IMR-90 (cell line): Measurements from ENCODE around the gene NKAIN2. TPM values are rescaled to one million over a fixed set of nuclear protein-coding genes. Genes with fewer than 3 reads are reported as not detected.

Experiments used
- ATAC-seq: fragments of 200-7000 bp; cut with Tn5 transposase; 2 replicates; pipeline ENCODE4 v1.9.1; 2020; ENCODE audit warnings: low read depth, mild to moderate bottlenecking, moderate library complexity
- BruUV-seq: library from RNA; stranded (reverse); fragments of 400-500 nt; replicated peaks from 2 replicates; lab custom pipeline; 2021; lab: Mats Ljungman, UMichigan
- CTCF ChIA-PET: fragments of 300-600 bp; formaldehyde crosslinking; extraction: SDS; loops from one replicate; lab custom pipeline; 2021; ENCODE audit warnings: antibody characterized with exemption; lab: Yijun Ruan, JAX
- POLR2A ChIA-PET: fragments of 300-600 bp; sonication (Branson Sonifier 250); formaldehyde crosslinking; loops from one replicate; lab custom pipeline; 2022; ENCODE audit warnings: antibody characterized with exemption; ENCODE audit not compliant: unreplicated experiment; lab: Charles Lee
- DNase-seq: peaks from one replicate; pipeline ENCODE4 v3.0.0; 2013
- H2AFZ ChIP-seq: replicated peaks from 2 replicates; pipeline ENCODE3; 2013; ENCODE audit warnings: low read length, mild to moderate bottlenecking; ENCODE audit not compliant: poor library complexity
- H2AK5ac ChIP-seq: 2 replicates; pipeline ENCODE4 v1.6.1; 2013; ENCODE audit warnings: low read depth, low read length, inconsistent platforms
- H2AK9ac ChIP-seq: replicated peaks from 2 replicates; pipeline ENCODE3; 2013; ENCODE audit warnings: mild to moderate bottlenecking, low read depth, low read length, moderate library complexity; ENCODE audit not compliant: poor library complexity
- H2BK120ac ChIP-seq: 2 replicates; pipeline ENCODE4 v1.6.1; 2013; ENCODE audit warnings: low read depth, low read length, inconsistent platforms
- H2BK15ac ChIP-seq: 3 replicates; pipeline ENCODE4 v1.6.1; 2013; ENCODE audit warnings: low read depth, low read length, inconsistent platforms
- H2BK20ac ChIP-seq: 2 replicates; pipeline ENCODE4 v1.6.1; 2013; ENCODE audit warnings: low read depth, mild to moderate bottlenecking, inconsistent platforms, low read length, moderate library complexity
- H2BK5ac ChIP-seq: 2 replicates; pipeline ENCODE4 v1.6.1; 2013; ENCODE audit warnings: mild to moderate bottlenecking, low read depth, low read length, inconsistent platforms; ENCODE audit not compliant: poor library complexity, severe bottlenecking
- H3K14ac ChIP-seq: replicated peaks from 2 replicates; pipeline ENCODE4 v1.6.1; 2013; ENCODE audit warnings: low read depth, low read length, inconsistent platforms
- H3K18ac ChIP-seq: 2 replicates; pipeline ENCODE4 v1.6.1; 2013; ENCODE audit warnings: low read depth, low read length, control low read depth
- H3K23ac ChIP-seq: 2 replicates; pipeline ENCODE4 v1.6.1; 2013; ENCODE audit warnings: low read depth, low read length, inconsistent platforms
- H3K27ac ChIP-seq: 2 replicates; pipeline ENCODE4 v1.5.1; 2013; ENCODE audit warnings: mild to moderate bottlenecking, control low read depth, low read length; ENCODE audit not compliant: insufficient read depth
- H3K27me3 ChIP-seq: 2 replicates; pipeline ENCODE4 v1.6.1; 2013; ENCODE audit warnings: low read length; ENCODE audit not compliant: control insufficient read depth, insufficient read depth
- H3K36me3 ChIP-seq: 2 replicates; pipeline ENCODE4 v1.6.1; 2013; ENCODE audit warnings: low read length, mixed read lengths; ENCODE audit not compliant: control insufficient read depth, insufficient read depth
- H3K4ac ChIP-seq: 2 replicates; pipeline ENCODE4 v1.6.1; 2013; ENCODE audit warnings: low read depth, low read length, inconsistent platforms
- H3K4me1 ChIP-seq: 2 replicates; pipeline ENCODE4 v1.6.1; 2013; ENCODE audit warnings: low read length, mixed read lengths; ENCODE audit not compliant: control insufficient read depth, insufficient read depth
- H3K4me2 ChIP-seq: 2 replicates; pipeline ENCODE4 v1.6.1; 2013; ENCODE audit warnings: low read depth, mild to moderate bottlenecking, control low read depth, low read length, moderate library complexity
- H3K4me3 ChIP-seq: 2 replicates; pipeline ENCODE4 v1.5.1; 2013; ENCODE audit warnings: low read depth, mild to moderate bottlenecking, control low read depth, low read length, moderate library complexity; ENCODE audit not compliant: insufficient read depth
- H3K56ac ChIP-seq: 2 replicates; pipeline ENCODE4 v1.6.1; 2013; ENCODE audit warnings: low read length, inconsistent platforms; ENCODE audit not compliant: insufficient read depth; ENCODE audit errors: extremely low read depth
- H3K79me1 ChIP-seq, 2 experiments: 2 replicates each; pipeline ENCODE4 v1.6.1; 2013; ENCODE audit warnings: low read length in 2 of 2, inconsistent platforms in 1 of 2, low read depth in 1 of 2
- H3K9ac ChIP-seq: 2 replicates; pipeline ENCODE4 v1.6.1; 2013; ENCODE audit warnings: low read depth, low read length, control low read depth
- H3K9me1 ChIP-seq: 2 replicates; pipeline ENCODE4 v1.6.1; 2013; ENCODE audit warnings: low read length, inconsistent platforms; ENCODE audit not compliant: insufficient read depth
- H3K9me3 ChIP-seq: 2 replicates; pipeline ENCODE4 v1.6.1; 2013; ENCODE audit warnings: low read length; ENCODE audit not compliant: control insufficient read depth, insufficient read depth
- H4K20me1 ChIP-seq: 2 replicates; pipeline ENCODE4 v1.6.1; 2013; ENCODE audit warnings: low read length, inconsistent platforms; ENCODE audit not compliant: insufficient read depth
- H4K5ac ChIP-seq: 2 replicates; pipeline ENCODE4 v1.6.1; 2013; ENCODE audit warnings: mild to moderate bottlenecking, low read depth, low read length, control low read depth
- H4K8ac ChIP-seq, 2 experiments: 2 replicates each; pipeline ENCODE4 v1.6.1; 2013; ENCODE audit warnings: low read depth in 2 of 2, low read length in 2 of 2, control low read depth in 1 of 2, inconsistent platforms in 1 of 2
- H4K91ac ChIP-seq: 2 replicates; pipeline ENCODE4 v1.6.1; 2013; ENCODE audit warnings: low read depth, low read length, inconsistent platforms; ENCODE audit not compliant: insufficient read depth
- BHLHE40 ChIP-seq: fragments of 150-350 bp; IDR thresholded peaks from 2 replicates; pipeline ENCODE4 v1.6.1; 2016; ENCODE audit warnings: mild to moderate bottlenecking, low read depth, low read length
- CEBPB ChIP-seq: IDR thresholded peaks from 2 replicates; pipeline ENCODE4 v1.6.1; 2012; ENCODE audit warnings: low read depth, low read length, improper control_type of control experiment
- CHD1 ChIP-seq: IDR thresholded peaks from 2 replicates; pipeline ENCODE4 v1.6.1; 2012; ENCODE audit warnings: low read depth, low read length, improper control_type of control experiment
- FOS ChIP-seq: fragments of 150-350 bp; IDR thresholded peaks from 2 replicates; pipeline ENCODE4 v1.6.1; 2016; ENCODE audit warnings: low read depth, low read length
- MAFK ChIP-seq: IDR thresholded peaks from 2 replicates; pipeline ENCODE4 v1.6.1; 2012; ENCODE audit warnings: low read depth, low read length, improper control_type of control experiment
- MAZ ChIP-seq: IDR thresholded peaks from 2 replicates; pipeline ENCODE4 v1.6.1; 2012; ENCODE audit warnings: low read depth, mild to moderate bottlenecking, low read length, improper control_type of control experiment, moderate library complexity, borderline replicate concordance
- MXI1 ChIP-seq: IDR thresholded peaks from 2 replicates; pipeline ENCODE4 v1.6.1; 2012; ENCODE audit warnings: low read depth, mild to moderate bottlenecking, low read length, moderate library complexity, borderline replicate concordance
- NFE2L2 ChIP-seq: fragments of 150-350 bp; IDR thresholded peaks from 2 replicates; pipeline ENCODE4 v1.6.1; 2016; ENCODE audit warnings: low read depth, mild to moderate bottlenecking, low read length
- POLR2A ChIP-seq: IDR thresholded peaks from 2 replicates; pipeline ENCODE4 v1.6.1; 2012; ENCODE audit warnings: mild to moderate bottlenecking, low read depth, low read length
- RAD21 ChIP-seq: IDR thresholded peaks from 2 replicates; pipeline ENCODE4 v1.6.1; 2012; ENCODE audit warnings: low read length, improper control_type of control experiment
- RCOR1 ChIP-seq: IDR thresholded peaks from 2 replicates; pipeline ENCODE4 v1.6.1; 2012; ENCODE audit warnings: mild to moderate bottlenecking, low read length, improper control_type of control experiment; ENCODE audit not compliant: insufficient replicate concordance
- RFX5 ChIP-seq: IDR thresholded peaks from 2 replicates; pipeline ENCODE4 v1.8.0; 2012; ENCODE audit warnings: low read depth, mild to moderate bottlenecking, low read length, moderate library complexity
- SMC3 ChIP-seq: fragments of 150-350 bp; IDR thresholded peaks from 2 replicates; pipeline ENCODE4 v1.6.1; 2016; ENCODE audit warnings: low read depth, mild to moderate bottlenecking, antibody characterized with exemption, low read length, moderate library complexity
- WGBS, 2 experiments: methylation state at CpG; one replicate each; pipeline versions ENCODE4 v1.1.5 to v1.1.7; 2013; ENCODE audit warnings: missing lambda C conversion rate in 2 of 2; ENCODE audit not compliant: insufficient read length in 1 of 2; ENCODE audit errors: extremely low coverage in 2 of 2; 5-methylcytosine and 5-hydroxymethylcytosine counted together
- dilution Hi-C: fragments of 300-500 bp; cut with HindIII; formaldehyde crosslinking; loops from one replicate; pipeline ENCODE4 v1.14.3; 2018; ENCODE audit warnings: low sequenced_read_pairs; ENCODE audit not compliant: unreplicated experiment
- in situ Hi-C: fragments of 300-500 bp; cut with MboI; formaldehyde crosslinking; loops from 3 replicates; pipeline ENCODE4 v1.14.3; 2019; ENCODE audit warnings: low sequenced_read_pairs, inconsistent platforms, mixed read lengths
- intact Hi-C: fragments of 100-400 bp; cut with micrococcal nuclease; formaldehyde crosslinking; loops from 2 replicates; pipeline ENCODE4 v1.10.0; 2022
- polyA plus RNA-seq, 3 experiments: library from polyadenylated mRNA; depleted of rRNA; stranded (reverse); fragments of >200 nt; gene quantifications; 2 replicates each; pipeline ENCODE4 v1.2.3, GENCODE V29; 2012; ENCODE audit warnings: low replicate concordance in 1 of 3
- total RNA-seq: library from RNA; depleted of rRNA; stranded (reverse); fragments of >200 nt; gene quantifications from 2 replicates; pipeline ENCODE4 v1.2.3, GENCODE V29; 2012
- TF ChIP-seq, protein P1 (sequence below): conservative IDR thresholded peaks from 2 replicates; pipeline ENCODE4 v1.5.1; 2012; ENCODE audit warnings: mild to moderate bottlenecking, low read depth, low read length, improper control_type of control experiment
- TF ChIP-seq, protein P2 (sequence below): fragments of 150-350 bp; IDR thresholded peaks from 2 replicates; pipeline ENCODE4 v1.6.1; 2016; ENCODE audit warnings: low read depth, mild to moderate bottlenecking, low read length, moderate library complexity, borderline replicate concordance

NKAIN2 gene
- total and polyA plus RNA-seq, 2 of the 4 experiments (the other 2 are of a cell fraction): not detected

- Histone ChIP-seq H4K20me1 (no peaks in the 10 kb centered on the region), H3K9me3 (no peaks in the 10 kb centered on the region), H3K14ac (no peak overlapping the region), H4K91ac (no peak overlapping the region), H3K4me3 (no peak overlapping the region), H3K79me1 (no peaks in the 10 kb centered on the region), H2BK5ac (no peak overlapping the region), H2AFZ (no peak overlapping the region), H3K4ac (no peak overlapping the region), H2BK120ac (no peak overlapping the region), H3K4me1 (no peaks in the 10 kb centered on the region), H3K4me2 (no peak overlapping the region), H3K56ac (no peak overlapping the region), H4K5ac (no peak overlapping the region), H3K18ac (no peak overlapping the region), H2BK20ac (no peak overlapping the region), H3K27ac (no peak overlapping the region), H3K36me3 (no peaks in the 10 kb centered on the region), H2AK5ac (no peak overlapping the region), H2BK15ac (no peak overlapping the region), H3K23ac (no peak overlapping the region), H4K8ac (no peak overlapping the region), H3K27me3 (no peaks in the 10 kb centered on the region), H3K9ac (no peak overlapping the region), H2AK9ac (no peak overlapping the region), H3K9me1 (no peaks in the 10 kb centered on the region)
- no peak for TF ChIP-seq RAD21
- TF ChIP-seq, protein P1, sequence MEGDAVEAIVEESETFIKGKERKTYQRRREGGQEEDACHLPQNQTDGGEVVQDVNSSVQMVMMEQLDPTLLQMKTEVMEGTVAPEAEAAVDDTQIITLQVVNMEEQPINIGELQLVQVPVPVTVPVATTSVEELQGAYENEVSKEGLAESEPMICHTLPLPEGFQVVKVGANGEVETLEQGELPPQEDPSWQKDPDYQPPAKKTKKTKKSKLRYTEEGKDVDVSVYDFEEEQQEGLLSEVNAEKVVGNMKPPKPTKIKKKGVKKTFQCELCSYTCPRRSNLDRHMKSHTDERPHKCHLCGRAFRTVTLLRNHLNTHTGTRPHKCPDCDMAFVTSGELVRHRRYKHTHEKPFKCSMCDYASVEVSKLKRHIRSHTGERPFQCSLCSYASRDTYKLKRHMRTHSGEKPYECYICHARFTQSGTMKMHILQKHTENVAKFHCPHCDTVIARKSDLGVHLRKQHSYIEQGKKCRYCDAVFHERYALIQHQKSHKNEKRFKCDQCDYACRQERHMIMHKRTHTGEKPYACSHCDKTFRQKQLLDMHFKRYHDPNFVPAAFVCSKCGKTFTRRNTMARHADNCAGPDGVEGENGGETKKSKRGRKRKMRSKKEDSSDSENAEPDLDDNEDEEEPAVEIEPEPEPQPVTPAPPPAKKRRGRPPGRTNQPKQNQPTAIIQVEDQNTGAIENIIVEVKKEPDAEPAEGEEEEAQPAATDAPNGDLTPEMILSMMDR: no peak
- no peak for TF ChIP-seq MXI1
- no peak for TF ChIP-seq SMC3
- TF ChIP-seq CEBPB: no peak
- TF ChIP-seq MAZ: no peak
- TF ChIP-seq RFX5: no peak
- no peak for TF ChIP-seq CHD1
- TF ChIP-seq, protein P2, sequence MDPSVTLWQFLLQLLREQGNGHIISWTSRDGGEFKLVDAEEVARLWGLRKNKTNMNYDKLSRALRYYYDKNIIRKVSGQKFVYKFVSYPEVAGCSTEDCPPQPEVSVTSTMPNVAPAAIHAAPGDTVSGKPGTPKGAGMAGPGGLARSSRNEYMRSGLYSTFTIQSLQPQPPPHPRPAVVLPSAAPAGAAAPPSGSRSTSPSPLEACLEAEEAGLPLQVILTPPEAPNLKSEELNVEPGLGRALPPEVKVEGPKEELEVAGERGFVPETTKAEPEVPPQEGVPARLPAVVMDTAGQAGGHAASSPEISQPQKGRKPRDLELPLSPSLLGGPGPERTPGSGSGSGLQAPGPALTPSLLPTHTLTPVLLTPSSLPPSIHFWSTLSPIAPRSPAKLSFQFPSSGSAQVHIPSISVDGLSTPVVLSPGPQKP: no peak
- no peak for TF ChIP-seq BHLHE40
- no peak for TF ChIP-seq RCOR1
- TF ChIP-seq NFE2L2: no peak
- TF ChIP-seq POLR2A: no peak
- TF ChIP-seq MAFK: no peak
- no peak for TF ChIP-seq FOS
- BruUV-seq: no TSS peak
- ChIA-PET POLR2A (no interaction called here), CTCF (no interaction called here)
- dilution Hi-C loops (no loop called here), in situ Hi-C loops (no loop called here), intact Hi-C loops (no loop called here)
- WGBS, 2 experiments: no CpG with 5 or more reads among the region's 1 CpG
- ATAC-seq (no peak), DNase-seq (no peak)
Measured at GRCh38 chr6:123811378-123811777, 7.7 kb downstream of the NKAIN2 start.
